ENCODE results near the gene FAM25A. TPM values are rescaled to one million over a fixed set of nuclear protein-coding genes. Genes with fewer than 3 reads are reported as not detected.
"Not testable (repeated sequence)": the region's sequence is repeated elsewhere in the genome, so short reads cannot be mapped to it uniquely, and the experiment has no call there.

The FAM25A gene
- total and polyA plus RNA-seq, 12 donors: not detected

DNA sequence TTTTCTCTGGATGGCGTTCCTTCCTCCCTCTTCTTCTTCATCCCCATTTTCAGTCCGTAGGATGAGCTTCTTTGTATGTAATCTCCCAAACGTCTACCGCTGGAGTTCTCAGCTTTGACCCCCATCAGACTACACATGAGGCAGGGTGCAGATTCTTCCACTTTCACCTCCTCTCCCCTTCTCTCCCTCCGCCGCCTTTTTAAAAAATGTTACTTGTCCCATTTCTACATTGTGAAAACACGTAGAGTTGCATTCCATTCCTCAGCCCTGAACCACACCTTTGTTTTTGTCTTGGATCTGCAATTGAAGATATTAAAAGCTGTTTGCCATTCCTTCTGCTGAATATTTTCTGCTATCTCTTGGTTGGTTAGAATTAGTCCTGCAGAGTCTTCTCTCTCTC is 45.6 kb upstream of the FAM25A start:
- no peak for ATAC-seq
- no peak overlapping the region for H3K4me3 ChIP-seq
- peaks cover 0 to 28% (median 0%) of the 10 kb centered on the region in 7 donors for H3K27me3 ChIP-seq
- no peak for DNase-seq
- no peaks in the 10 kb centered on the region for H3K36me3 ChIP-seq
- TF ChIP-seq, protein P1, sequence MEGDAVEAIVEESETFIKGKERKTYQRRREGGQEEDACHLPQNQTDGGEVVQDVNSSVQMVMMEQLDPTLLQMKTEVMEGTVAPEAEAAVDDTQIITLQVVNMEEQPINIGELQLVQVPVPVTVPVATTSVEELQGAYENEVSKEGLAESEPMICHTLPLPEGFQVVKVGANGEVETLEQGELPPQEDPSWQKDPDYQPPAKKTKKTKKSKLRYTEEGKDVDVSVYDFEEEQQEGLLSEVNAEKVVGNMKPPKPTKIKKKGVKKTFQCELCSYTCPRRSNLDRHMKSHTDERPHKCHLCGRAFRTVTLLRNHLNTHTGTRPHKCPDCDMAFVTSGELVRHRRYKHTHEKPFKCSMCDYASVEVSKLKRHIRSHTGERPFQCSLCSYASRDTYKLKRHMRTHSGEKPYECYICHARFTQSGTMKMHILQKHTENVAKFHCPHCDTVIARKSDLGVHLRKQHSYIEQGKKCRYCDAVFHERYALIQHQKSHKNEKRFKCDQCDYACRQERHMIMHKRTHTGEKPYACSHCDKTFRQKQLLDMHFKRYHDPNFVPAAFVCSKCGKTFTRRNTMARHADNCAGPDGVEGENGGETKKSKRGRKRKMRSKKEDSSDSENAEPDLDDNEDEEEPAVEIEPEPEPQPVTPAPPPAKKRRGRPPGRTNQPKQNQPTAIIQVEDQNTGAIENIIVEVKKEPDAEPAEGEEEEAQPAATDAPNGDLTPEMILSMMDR (IDR thresholded peaks at IDR 0.05): no peak
- peaks cover 4 to 46% (median 19%) of the 10 kb centered on the region in 9 donors for H3K4me1 ChIP-seq
- peak overlapping the region in 1 of 10 donors; percentile 15 for H3K27ac ChIP-seq
- WGBS, 2 donors: 84 to 86% methylated on average over 7 of the region's 7 CpGs
- intact Hi-C loops (cut with DNase I): loop anchor here in 2 of 10 donors (5.0 to 10.0 kb wide), 2 partner anchors 113 to 120 kb away; partner anchors contain the start of genes GLUD1 (in 1 of the 2) and SHLD2 (in 1 of the 2)
- no peaks in the 10 kb centered on the region for H3K9me3 ChIP-seq

DNA sequence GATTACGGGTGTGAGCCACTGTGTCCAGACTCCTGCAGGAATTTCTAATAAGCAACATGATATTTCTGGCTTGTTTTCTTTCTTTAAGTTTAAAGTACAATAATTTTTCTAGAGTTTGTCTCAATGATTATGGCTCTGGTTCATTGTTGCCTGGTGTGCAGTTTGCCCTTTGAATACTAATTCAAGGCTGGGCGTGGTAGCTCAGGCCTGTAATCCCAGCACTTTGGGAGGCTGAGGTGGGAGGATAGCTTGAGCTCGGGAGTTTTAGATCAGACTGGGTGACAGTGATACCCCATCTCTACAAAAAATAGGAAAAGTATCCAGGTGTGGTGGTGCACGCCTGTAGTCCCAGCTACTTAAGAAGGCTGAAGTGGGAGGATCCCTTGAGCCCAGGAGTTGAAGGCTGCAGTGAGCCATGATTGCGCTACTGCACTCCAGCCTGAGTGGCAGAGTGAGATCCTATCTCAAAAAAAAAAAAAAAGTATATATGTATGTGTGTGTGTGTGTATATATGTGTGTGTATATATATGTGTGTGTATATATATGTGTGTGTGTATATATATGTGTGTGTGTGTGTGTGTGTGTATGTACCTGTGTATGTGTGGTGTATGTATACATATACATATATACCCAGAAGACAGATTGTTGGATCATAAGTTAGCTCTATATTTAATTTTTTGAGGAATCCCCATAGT is 43.6 kb upstream of the FAM25A start:
- Histone ChIP-seq H3K4me3 (no peak overlapping the region), H3K4me1 (peaks cover 11 to 46% (median 22%) of the 10 kb centered on the region in 9 donors), H3K27me3 (peaks cover 0 to 7% (median 0%) of the 10 kb centered on the region in 7 donors), H3K27ac (no peak overlapping the region), H3K9me3 (no peaks in the 10 kb centered on the region), H3K36me3 (no peaks in the 10 kb centered on the region)
- DNase-seq: no peak
- 89 to 98% methylated on average over 5 of the region's 5 CpGs for WGBS, 2 donors
- intact Hi-C loops (cut with DNase I): loop anchor here in 1 of 10 donors (10.0 kb wide), 1 partner anchor 118 kb away; the partner anchor contains the start of genes GLUD1 and SHLD2
- TF ChIP-seq, protein P1 (IDR thresholded peaks at IDR 0.05): no peak
- no peak for ATAC-seq

GRCh38 chr10:86978457-86978856 is 41.6 kb upstream of the FAM25A start:
- ATAC-seq, H3K27me3 ChIP-seq, H3K9me3 ChIP-seq, DNase-seq, H3K36me3 ChIP-seq, H3K4me3 ChIP-seq: not testable (repeated sequence)
- WGBS, 2 donors: 82 to 92% methylated on average over 3 of the region's 3 CpGs
- Histone ChIP-seq H3K4me1 (peaks cover 8 to 38% (median 17%) of the 10 kb centered on the region in 9 donors), H3K27ac (peak overlapping the region in 7 of 10 donors; percentile 15 to 80 (median 53))
- intact Hi-C loops (cut with DNase I): loop anchor here in 1 of 10 donors (10.0 kb wide), 1 partner anchor 116 kb away; the partner anchor contains the start of genes GLUD1 and SHLD2

GRCh38 chr10:86979296-86979818 is 40.7 kb upstream of the FAM25A start:
- TF ChIP-seq, protein P1 (IDR thresholded peaks at IDR 0.05): no peak
- ATAC-seq: peak in 5 of 8 donors; percentile 7 to 42 (median 17)
- 67 to 91% methylated on average over 4 of the region's 4 CpGs for WGBS, 2 donors
- intact Hi-C loops (cut with DNase I): loop anchor here in 1 of 10 donors (10.0 kb wide), 1 partner anchor 115 kb away; the partner anchor contains the start of genes GLUD1 and SHLD2
- H3K4me1 ChIP-seq: peaks cover 8 to 38% (median 17%) of the 10 kb centered on the region in 9 donors
- peaks cover 0 to 7% (median 0%) of the 10 kb centered on the region in 9 donors for H3K36me3 ChIP-seq
- H3K27ac ChIP-seq: peak overlapping the region in 8 of 10 donors; percentile 29 to 84 (median 79)
- no peak overlapping the region for H3K4me3 ChIP-seq
- no peaks in the 10 kb centered on the region for H3K27me3 ChIP-seq
- no peak for DNase-seq
- no peaks in the 10 kb centered on the region for H3K9me3 ChIP-seq

Data from heart right ventricle (tissue), 16 donors.